ENCODE results near the gene ORM2.
"Not testable (repeated sequence)": the region's sequence is repeated elsewhere in the genome, so short reads cannot be mapped to it uniquely, and the experiment has no call there.

Gene ORM2

GRCh38 chr9:114329625-114330022, at the start of gene ORM2:
ORM2 (plus strand) TSS chr9:114329869; CDS start chr9:114329905, 36 bp downstream.
- DNase-seq (ENCODE audit: low read depth); H3K4me3 ChIP-seq (ENCODE audit: low read depth, low read length): not testable (repeated sequence)

GRCh38 chr9:114280636-114281472, 48.8 kb upstream of the ORM2 start:
- DNase-seq (ENCODE audit: low read depth), result no peak
- no peak for TF ChIP-seq CTCF (IDR thresholded peaks at IDR 0.05; ENCODE audit: low read depth, low read length, missing control alignments)
- no peak overlapping the region for H3K4me3 ChIP-seq (ENCODE audit: low read depth, low read length)

GRCh38 chr9:114281473-114282103, 48.1 kb upstream of the ORM2 start:
- TF ChIP-seq CTCF (IDR thresholded peaks at IDR 0.05; ENCODE audit: low read depth, low read length, missing control alignments), result no peak
- DNase-seq (ENCODE audit: low read depth), result no peak

GRCh38 chr9:114282104-114282485, 47.6 kb upstream of the ORM2 start:
- DNase-seq (ENCODE audit: low read depth), result no peak
- no peak overlapping the region for H3K4me3 ChIP-seq (ENCODE audit: low read depth, low read length)
- no peak for TF ChIP-seq CTCF (IDR thresholded peaks at IDR 0.05; ENCODE audit: low read depth, low read length, missing control alignments)

More at GRCh38 chr9:114281473-114282103, 48.1 kb upstream of the ORM2 start:
- no peak overlapping the region for H3K4me3 ChIP-seq (ENCODE audit: low read depth, low read length)

GRCh38 chr9:114282507-114282906, 47.2 kb upstream of the ORM2 start:
- H3K4me3 ChIP-seq (ENCODE audit: low read depth, low read length), result no peak overlapping the region
- no peak for DNase-seq (ENCODE audit: low read depth)

GRCh38 chr9:114282926-114283325, 46.7 kb upstream of the ORM2 start:
- no peak for DNase-seq (ENCODE audit: low read depth)
- no peak overlapping the region for H3K4me3 ChIP-seq (ENCODE audit: low read depth, low read length)
- no peak for TF ChIP-seq CTCF (IDR thresholded peaks at IDR 0.05; ENCODE audit: low read depth, low read length, missing control alignments)

More at GRCh38 chr9:114282507-114282906, 47.2 kb upstream of the ORM2 start:
- no peak for TF ChIP-seq CTCF (IDR thresholded peaks at IDR 0.05; ENCODE audit: low read depth, low read length, missing control alignments)

- TF ChIP-seq CTCF (IDR thresholded peaks at IDR 0.05; ENCODE audit: low read depth, low read length, missing control alignments), result no peak
- no peak for DNase-seq (ENCODE audit: low read depth)
Measured at GRCh38 chr9:114283551-114284111, 46.0 kb upstream of the ORM2 start.

More at GRCh38 chr9:114283551-114284111, 46.0 kb upstream of the ORM2 start:
- no peak overlapping the region for H3K4me3 ChIP-seq (ENCODE audit: low read depth, low read length)

All from GM12864 (cell line).